Adrenal gland (tissue), 12 donors: ENCODE measurements around the gene KCTD17. TPM values are rescaled to one million over a fixed set of nuclear protein-coding genes. Genes with fewer than 3 reads are reported as not detected.

ENCODE experiments used
- DNase-seq, 7 donors: peaks; one replicate each; pipeline ENCODE4 v3.0.0-alpha.2; 2019 to 2020
- H3K27ac ChIP-seq, 5 donors: fragments of 200-600 bp; sonication (generic) in 4 of 5; 1 replicate in 3 of 5; 2 replicates in 2 of 5; pipeline versions ENCODE4 v1.5.1 to v1.8.0; 2016 to 2020; ENCODE audit warnings: mild to moderate bottlenecking in 1 of 5
- H3K27me3 ChIP-seq: fragments of 200-600 bp; 2 replicates; pipeline ENCODE4 v1.8.0; 2021
- H3K36me3 ChIP-seq, 2 donors: fragments of 200-600 bp; replicated peaks in 1 of 2; 1 replicate in 1 of 2; 2 replicates in 1 of 2; pipeline versions ENCODE4 v1.5.1 to v1.8.0; 2018 to 2022
- H3K4me1 ChIP-seq, 2 donors: fragments of 200-600 bp; replicated peaks in 1 of 2; 1 replicate in 1 of 2; 2 replicates in 1 of 2; pipeline versions ENCODE4 v1.5.1 to v1.8.0; 2018 to 2021
- H3K4me3 ChIP-seq, 4 donors: fragments of 200-600 bp; sonication (generic) in 3 of 4; one replicate each; pipeline ENCODE4 v1.5.1; 2016 to 2018
- H3K9me3 ChIP-seq, 3 donors: fragments of 200-600 bp; sonication (generic) in 1 of 3; replicated peaks in 1 of 3; 1 replicate in 2 of 3; 2 replicates in 1 of 3; pipeline versions ENCODE4 v1.5.1 to v1.8.0; 2016 to 2021
- CTCF ChIP-seq, 6 experiments: fragments of 450-650 bp in 4 of 6; fragments of 200-600 bp in 2 of 6; sonication (generic) in 1 of 6; IDR thresholded peaks; 1 replicate in 5 of 6; 2 replicates in 1 of 6; pipeline versions ENCODE4 v1.5.1 to v1.8.0; 2016 to 2021; ENCODE audit warnings: antibody characterized with exemption in 6 of 6, mild to moderate bottlenecking in 2 of 6, moderate library complexity in 1 of 6
- POLR2A ChIP-seq, 2 donors: fragments of 450-650 bp; IDR thresholded peaks; one replicate each; pipeline ENCODE4 v1.6.1; 2017; ENCODE audit warnings: antibody characterized with exemption in 2 of 2, mild to moderate bottlenecking in 2 of 2, moderate library complexity in 1 of 2
- WGBS, 4 donors: extraction: QIAGEN DNeasy Blood & Tissue Kit in 2 of 4; methylation state at CpG; one replicate each; pipeline versions ENCODE4 v1.1.5 to v1.1.7; 2013 to 2017; 5-methylcytosine and 5-hydroxymethylcytosine counted together
- intact Hi-C, 2 donors: fragments of 100-400 bp; cut with DNase I; formaldehyde crosslinking; loops; one replicate each; pipeline versions ENCODE4 v1.14.1 to v1.15.0; 2022 to 2023
- polyA plus RNA-seq, 3 donors: library from polyadenylated mRNA; stranded (reverse); fragments of 200-250 nt in 2 of 3; fragments of 350-450 nt in 1 of 3; fragmentation: Illumina TruSeq in 1 of 3; extraction: RNeasy Lipid Tissue Mini Kit (QIAGEN cat#74804) in 1 of 3; gene quantifications; one replicate each; pipeline ENCODE4 v1.2.3, GENCODE V29; 2013 to 2014
- total RNA-seq, 9 donors: library from RNA; depleted of rRNA in 4 of 9; stranded (reverse); fragments of >200 nt in 4 of 9; fragments of 120-200 nt in 1 of 9; fragmentation: NEBNext Ultra II Directional in 1 of 9; extraction: Animal tissue kit (Norgen Biotek cat#: 25700) in 1 of 9; gene quantifications; one replicate each; pipeline versions ENCODE4 v1.1.0 to v1.2.4, GENCODE V29; 2013 to 2023
- donor health status: healthy with polysubstance abuse.
- donor health status: Bipolar disorder and iron deficiency.
- donor health status: DM: yes; HTN: yes; CAD: no.
- donor health status: DM: no; HTN: no; CAD: no.
- donor health status: DM: no; HTN: no; CAD: no.
- donor health status: DM: yes; HTN: yes; CAD: no.

KCTD17 gene
- total and polyA plus RNA-seq, 12 donors: 10.0 to 71.5 (median 27.0) TPM

DNA sequence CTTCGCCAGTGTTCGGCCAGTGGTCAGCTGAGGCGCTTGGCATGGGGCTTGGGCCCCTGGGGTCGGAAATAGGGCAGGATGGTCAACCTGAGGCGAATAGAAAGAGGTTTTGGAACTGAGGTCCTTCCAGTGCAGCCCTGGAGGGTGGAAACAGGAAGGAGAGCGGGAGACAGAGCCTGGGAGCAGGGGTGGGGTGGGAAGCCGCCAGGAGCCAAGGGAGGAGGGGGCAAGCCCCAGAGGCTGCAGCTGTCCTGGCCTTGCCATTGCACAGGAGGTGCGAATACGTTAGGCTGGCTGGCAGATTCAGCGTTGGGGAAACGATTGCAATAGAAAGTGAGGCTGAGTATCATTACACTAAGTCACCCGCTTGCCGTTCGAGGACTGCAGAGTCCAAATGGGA is 13.9 kb upstream of the KCTD17 start:
- no peak overlapping the region for H3K27ac ChIP-seq
- H3K4me3 ChIP-seq: no peak overlapping the region
- H3K36me3 ChIP-seq: no peaks in the 10 kb centered on the region
- 70 to 74% (median 73%) methylated on average over 14 of the region's 14 CpGs for WGBS, 4 donors
- H3K9me3 ChIP-seq: no peaks in the 10 kb centered on the region
- intact Hi-C loops: no loop called here
- H3K27me3 ChIP-seq: no peaks in the 10 kb centered on the region
- no peak for DNase-seq
- TF ChIP-seq CTCF (IDR thresholded peaks at IDR 0.05) (no peak), POLR2A (IDR thresholded peaks at IDR 0.05) (no peak)
- peaks cover 0 to 4% of the 10 kb centered on the region in 2 donors for H3K4me1 ChIP-seq

DNA sequence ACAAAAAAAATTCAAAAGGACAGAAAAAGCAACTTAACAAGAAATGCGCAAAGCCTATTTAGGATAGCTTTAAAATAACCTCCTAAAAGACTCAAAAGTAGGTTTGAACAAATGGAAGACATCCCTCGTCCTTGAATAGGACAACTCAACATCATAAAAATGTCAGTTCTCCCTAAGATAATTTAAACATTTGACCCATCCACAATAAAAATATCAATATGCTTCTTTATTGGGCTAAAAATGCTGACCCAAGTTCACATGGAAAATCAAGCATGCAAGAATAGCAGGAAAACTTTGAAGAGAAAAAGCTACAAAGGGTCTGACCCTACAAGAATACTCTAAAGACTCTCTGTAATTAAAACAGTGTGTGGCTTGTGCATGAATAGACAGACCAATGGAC is 12.1 kb upstream of the KCTD17 start:
- TF ChIP-seq POLR2A (IDR thresholded peaks at IDR 0.05) (no peak), CTCF (IDR thresholded peaks at IDR 0.05) (no peak)
- no peak for DNase-seq
- Histone ChIP-seq H3K27me3 (no peaks in the 10 kb centered on the region), H3K4me3 (no peak overlapping the region), H3K27ac (no peak overlapping the region), H3K36me3 (no peaks in the 10 kb centered on the region), H3K9me3 (no peaks in the 10 kb centered on the region), H3K4me1 (peaks cover 0 to 4% of the 10 kb centered on the region in 2 donors)
- intact Hi-C loops: no loop called here
- 71 to 84% (median 79%) methylated on average over 2 of the region's 2 CpGs for WGBS, 4 donors

- Histone ChIP-seq H3K4me1 (peaks cover 0 to 4% of the 10 kb centered on the region in 2 donors), H3K27ac (no peak overlapping the region), H3K36me3 (no peaks in the 10 kb centered on the region), H3K9me3 (no peaks in the 10 kb centered on the region), H3K4me3 (no peak overlapping the region), H3K27me3 (no peaks in the 10 kb centered on the region)
- DNase-seq: no peak
- intact Hi-C loops: loop anchor here in 1 of 2 donors (10.0 kb wide), 1 partner anchor 169 kb away; no protein-coding TSS in a partner anchor
- no peak for TF ChIP-seq CTCF (IDR thresholded peaks at IDR 0.05)
- no peak for TF ChIP-seq POLR2A (IDR thresholded peaks at IDR 0.05)
- WGBS, 4 donors: 70 to 80% (median 75%) methylated on average over 7 of the region's 7 CpGs
These were observed 8.2 kb upstream of the KCTD17 start for GRCh38 chr22:37043209-37043827.

- WGBS, 4 donors: 38 to 55% (median 41%) methylated on average over 11 to 17 of the region's 17 CpGs
- DNase-seq: peak; percentile 74 to 87 (median 81)
- intact Hi-C loops: loop anchor here in 1 of 2 donors (10.0 kb wide), 1 partner anchor 169 kb away; no protein-coding TSS in a partner anchor
These were observed 7.6 kb upstream of the KCTD17 start for GRCh38 chr22:37043828-37044538.

More at GRCh38 chr22:37043828-37044538, 7.6 kb upstream of the KCTD17 start:
- peaks cover 0 to 4% of the 10 kb centered on the region in 2 donors for H3K4me1 ChIP-seq
- no peaks in the 10 kb centered on the region for H3K36me3 ChIP-seq
- H3K27me3 ChIP-seq: no peaks in the 10 kb centered on the region
- no peak overlapping the region for H3K27ac ChIP-seq
- H3K9me3 ChIP-seq: no peaks in the 10 kb centered on the region
- no peak for TF ChIP-seq POLR2A (IDR thresholded peaks at IDR 0.05)
- TF ChIP-seq CTCF (IDR thresholded peaks at IDR 0.05): peak; percentile 63 to 77 (median 66)
- no peak overlapping the region for H3K4me3 ChIP-seq
